GM12873 (cell line): ENCODE measurements around the gene ZSCAN9.

Experiments
- TF ChIP-seq, protein P1 (sequence below): IDR thresholded peaks from 2 replicates; pipeline ENCODE4 v1.5.1; 2012; ENCODE audit warnings: low read depth, mild to moderate bottlenecking, moderate library complexity, low read length, control low read depth; ENCODE audit not compliant: insufficient read depth; ENCODE audit errors: missing control alignments

Gene ZSCAN9

DNA sequence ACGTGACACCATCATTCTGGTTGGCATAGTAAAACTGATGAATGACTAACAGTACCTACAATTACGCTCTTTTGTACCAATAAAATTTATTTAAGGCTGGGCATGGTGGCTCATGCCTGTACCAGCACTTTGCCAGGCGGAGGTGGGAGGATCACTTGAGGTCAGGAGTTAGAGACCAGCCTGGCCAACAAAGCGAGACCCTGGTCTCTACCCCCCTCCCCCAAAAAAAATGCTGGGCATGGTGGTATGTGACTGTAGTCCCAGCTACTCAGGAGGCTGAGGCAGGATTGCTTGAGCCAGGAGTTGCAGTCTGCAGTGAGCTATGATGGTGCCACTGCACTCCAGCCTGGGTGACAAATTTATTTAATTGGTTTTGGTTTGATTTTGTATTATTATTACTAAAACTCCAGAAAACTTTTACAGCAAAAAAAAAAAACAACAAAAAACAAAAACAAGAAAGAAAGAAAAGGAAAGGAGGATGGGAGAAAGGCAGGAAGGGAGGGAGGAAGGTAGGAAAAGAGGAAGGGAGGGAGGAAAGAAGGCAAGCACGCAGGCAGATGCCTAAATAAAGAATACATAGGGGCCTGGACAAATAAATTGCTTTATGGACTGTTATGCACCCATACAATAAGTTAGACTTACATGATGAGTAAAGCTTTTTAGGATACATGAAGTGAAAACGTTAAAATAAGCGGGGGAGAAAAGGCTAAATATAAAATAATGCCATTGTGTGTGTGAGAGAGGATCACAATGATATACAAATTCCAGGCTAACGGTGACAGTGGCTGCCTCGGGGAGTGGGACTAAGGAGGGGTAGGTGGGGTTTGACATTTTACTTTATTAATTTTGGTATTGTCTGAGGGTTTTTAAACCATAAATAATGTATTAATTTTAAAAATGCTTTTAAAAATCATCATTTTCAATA is 682 bp upstream of the ZSCAN9 start:
- TF ChIP-seq, protein P1, sequence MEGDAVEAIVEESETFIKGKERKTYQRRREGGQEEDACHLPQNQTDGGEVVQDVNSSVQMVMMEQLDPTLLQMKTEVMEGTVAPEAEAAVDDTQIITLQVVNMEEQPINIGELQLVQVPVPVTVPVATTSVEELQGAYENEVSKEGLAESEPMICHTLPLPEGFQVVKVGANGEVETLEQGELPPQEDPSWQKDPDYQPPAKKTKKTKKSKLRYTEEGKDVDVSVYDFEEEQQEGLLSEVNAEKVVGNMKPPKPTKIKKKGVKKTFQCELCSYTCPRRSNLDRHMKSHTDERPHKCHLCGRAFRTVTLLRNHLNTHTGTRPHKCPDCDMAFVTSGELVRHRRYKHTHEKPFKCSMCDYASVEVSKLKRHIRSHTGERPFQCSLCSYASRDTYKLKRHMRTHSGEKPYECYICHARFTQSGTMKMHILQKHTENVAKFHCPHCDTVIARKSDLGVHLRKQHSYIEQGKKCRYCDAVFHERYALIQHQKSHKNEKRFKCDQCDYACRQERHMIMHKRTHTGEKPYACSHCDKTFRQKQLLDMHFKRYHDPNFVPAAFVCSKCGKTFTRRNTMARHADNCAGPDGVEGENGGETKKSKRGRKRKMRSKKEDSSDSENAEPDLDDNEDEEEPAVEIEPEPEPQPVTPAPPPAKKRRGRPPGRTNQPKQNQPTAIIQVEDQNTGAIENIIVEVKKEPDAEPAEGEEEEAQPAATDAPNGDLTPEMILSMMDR, result no peak

DNA sequence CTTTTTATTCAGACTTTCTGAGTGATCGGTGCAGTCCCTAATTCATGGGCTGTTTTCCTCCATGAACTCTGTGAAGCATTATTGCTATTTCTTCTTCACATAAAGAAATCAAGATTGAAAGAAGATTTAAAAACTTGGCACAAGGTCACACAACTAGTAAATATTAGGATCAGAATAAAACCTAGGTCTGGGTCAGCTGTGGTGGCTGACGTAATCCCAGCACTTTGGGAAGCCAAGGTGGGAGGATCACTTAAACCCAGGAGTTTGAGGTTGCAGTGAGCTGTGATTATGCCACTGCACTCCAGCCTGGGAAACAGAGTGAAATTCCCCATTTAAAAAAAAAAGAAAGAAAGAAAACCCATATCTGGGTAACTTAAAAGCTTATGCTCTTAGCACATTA is 1.4 kb downstream of the ZSCAN9 start:
- TF ChIP-seq, protein P1, result no peak

DNA sequence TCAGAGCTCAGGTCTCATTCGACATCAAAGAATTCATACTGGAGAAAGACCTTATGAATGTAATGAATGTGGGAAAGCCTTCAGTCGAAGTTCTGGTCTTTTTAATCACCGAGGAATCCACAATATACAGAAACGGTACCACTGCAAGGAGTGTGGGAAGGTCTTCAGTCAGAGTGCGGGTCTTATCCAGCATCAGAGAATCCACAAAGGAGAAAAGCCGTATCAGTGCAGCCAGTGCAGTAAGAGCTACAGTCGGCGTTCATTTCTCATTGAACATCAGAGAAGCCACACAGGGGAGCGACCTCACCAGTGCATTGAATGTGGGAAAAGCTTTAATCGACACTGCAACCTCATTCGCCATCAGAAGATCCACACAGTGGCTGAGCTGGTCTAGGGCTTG is 7.7 kb downstream of the ZSCAN9 start:
- TF ChIP-seq, protein P1, result no peak

DNA sequence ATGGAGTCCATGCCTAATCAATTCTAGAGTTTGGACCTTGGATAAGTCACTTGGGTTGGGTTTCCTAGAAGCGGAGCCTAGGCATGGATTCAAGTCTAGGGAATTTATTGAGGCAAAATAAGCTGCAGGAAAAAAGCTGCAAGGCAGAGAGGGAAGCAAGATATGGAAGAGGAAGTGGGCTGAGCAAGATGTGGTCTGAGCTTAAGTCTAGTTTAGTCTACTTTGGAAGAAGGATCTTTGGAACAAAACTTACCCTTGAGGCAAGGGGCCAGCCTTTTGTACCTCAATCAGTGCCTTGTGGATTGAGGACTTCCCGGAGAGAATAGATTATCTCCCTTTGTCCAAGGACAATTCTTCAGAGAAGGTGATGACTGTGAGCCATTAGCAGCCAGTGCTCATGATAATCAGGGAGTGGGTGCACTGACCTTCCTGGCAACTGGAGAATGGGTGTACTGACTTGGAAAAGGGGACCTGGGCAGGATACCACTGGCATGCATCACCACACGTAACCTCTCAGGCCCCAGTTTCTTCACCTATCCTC is 10.9 kb downstream of the ZSCAN9 start:
- TF ChIP-seq, protein P1, result no peak

DNA sequence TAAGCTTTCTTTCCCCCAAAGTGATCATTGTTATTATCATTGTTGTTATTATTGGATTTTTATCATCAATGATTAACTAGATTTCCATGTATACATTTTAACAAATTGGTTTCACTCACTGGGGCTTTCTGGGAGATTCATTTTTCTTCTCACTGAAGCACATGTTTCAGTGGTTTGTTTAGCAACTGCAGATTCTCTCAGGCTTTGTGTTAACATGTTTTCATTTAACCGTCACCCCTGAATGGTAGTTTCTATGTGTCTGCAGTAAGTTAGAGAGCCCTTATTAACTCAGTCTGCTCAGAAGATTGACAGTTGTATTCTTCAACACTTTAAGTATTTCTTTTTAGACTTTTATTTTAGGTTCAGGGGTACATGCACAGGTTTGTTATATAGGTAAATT is 14.6 kb downstream of the ZSCAN9 start:
- TF ChIP-seq, protein P1, result no peak

DNA sequence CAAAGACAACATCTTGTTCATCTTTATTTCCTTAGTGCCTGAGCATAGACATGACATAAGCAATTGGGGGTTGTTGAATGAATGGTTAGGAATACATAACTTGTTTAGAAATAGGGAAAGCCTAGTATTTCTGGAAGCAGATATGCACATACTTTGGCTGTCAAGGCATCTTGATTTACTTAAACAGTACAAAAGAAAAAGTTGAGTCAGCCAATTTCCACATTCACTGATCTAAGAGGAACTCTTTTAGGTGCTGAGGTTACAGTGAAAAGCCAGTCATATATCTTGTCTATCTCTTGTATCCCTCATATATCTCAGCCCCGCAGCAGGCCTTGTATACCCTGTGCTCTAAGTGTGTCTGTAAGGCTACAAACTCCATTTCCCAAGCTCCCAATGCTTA is 15.4 kb downstream of the ZSCAN9 start:
- TF ChIP-seq, protein P1, result no peak

DNA sequence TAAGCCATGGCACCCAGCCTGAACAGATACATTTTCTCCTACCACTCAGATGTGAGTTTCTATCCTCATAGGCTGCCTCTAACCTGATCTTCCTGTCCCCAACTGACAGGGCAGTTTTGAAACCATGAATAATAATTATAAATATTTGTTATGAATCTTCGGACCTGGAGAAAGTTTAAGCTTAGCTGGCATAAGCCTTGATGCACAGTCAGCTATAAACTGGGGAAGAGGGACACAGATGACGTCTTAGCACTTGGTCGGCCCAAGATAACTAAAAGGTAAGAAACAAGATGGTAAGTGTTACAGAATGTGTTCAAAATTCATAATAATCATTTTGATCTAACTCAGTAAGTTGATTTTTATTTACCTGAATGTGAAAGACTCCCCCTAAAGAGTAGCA is 18.9 kb downstream of the ZSCAN9 start:
- TF ChIP-seq, protein P1, result no peak
